Stimulated activated memory B cell treated with anti-CD40 and anti-IgM and Interleukin-4, amounts not matched to agents 10 μg/mL and 1 μg/mL and 100 μg/mL, for 72 hours (primary cell): ENCODE measurements around the gene LYRM9.
"Not testable (repeated sequence)": the region's sequence is repeated elsewhere in the genome, so short reads cannot be mapped to it uniquely, and the experiment has no call there.

ENCODE experiments used
- ATAC-seq: fragments of 150-1000 bp; cut with Tn5 transposase; 2 replicates; pipeline ENCODE4 v1.10.0; 2021
- H3K27ac Mint-ChIP-seq: one replicate; pipeline ENCODE4 v1.8.0; 2022; ENCODE audit warnings: mild to moderate bottlenecking, mixed read lengths
- H3K27me3 Mint-ChIP-seq: one replicate; pipeline ENCODE4 v1.8.0; 2022; ENCODE audit warnings: mixed read lengths
- H3K36me3 Mint-ChIP-seq: one replicate; pipeline ENCODE4 v1.8.0; 2022; ENCODE audit warnings: mixed read lengths
- H3K4me1 Mint-ChIP-seq: one replicate; pipeline ENCODE4 v1.8.0; 2022; ENCODE audit warnings: mixed read lengths
- H3K4me3 Mint-ChIP-seq: one replicate; pipeline ENCODE4 v1.8.0; 2022; ENCODE audit warnings: mild to moderate bottlenecking, moderate library complexity, mixed read lengths
- H3K9me3 Mint-ChIP-seq: one replicate; pipeline ENCODE4 v1.8.0; 2022; ENCODE audit warnings: mixed read lengths

LYRM9 gene

DNA sequence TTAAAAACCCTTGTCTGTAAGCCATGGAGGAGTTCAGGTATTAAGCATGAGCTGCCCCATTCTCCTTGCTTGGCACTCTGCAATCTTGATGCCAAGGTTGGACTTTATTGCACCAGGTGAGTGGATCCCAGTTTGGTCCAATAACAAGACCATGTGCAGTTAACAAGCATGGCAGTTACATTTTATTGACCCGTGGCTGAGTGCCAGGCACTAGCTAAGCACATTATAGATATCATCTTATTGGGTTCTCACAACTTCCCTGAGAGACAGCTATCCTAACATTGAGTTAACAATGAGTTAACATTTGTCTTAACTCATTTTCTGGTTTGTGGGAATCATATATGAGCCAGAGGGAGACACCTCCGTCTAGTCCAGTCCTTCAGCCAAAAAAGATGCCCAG is 21.8 kb downstream of the LYRM9 start:
- Mint-ChIP-seq H3K4me3 (no peak overlapping the region), H3K4me1 (no peaks in the 10 kb centered on the region), H3K36me3 (peaks cover 11% of the 10 kb centered on the region), H3K27me3 (no peaks in the 10 kb centered on the region), H3K9me3 (no peaks in the 10 kb centered on the region), H3K27ac (no peak overlapping the region)
- ATAC-seq, result no peak

DNA sequence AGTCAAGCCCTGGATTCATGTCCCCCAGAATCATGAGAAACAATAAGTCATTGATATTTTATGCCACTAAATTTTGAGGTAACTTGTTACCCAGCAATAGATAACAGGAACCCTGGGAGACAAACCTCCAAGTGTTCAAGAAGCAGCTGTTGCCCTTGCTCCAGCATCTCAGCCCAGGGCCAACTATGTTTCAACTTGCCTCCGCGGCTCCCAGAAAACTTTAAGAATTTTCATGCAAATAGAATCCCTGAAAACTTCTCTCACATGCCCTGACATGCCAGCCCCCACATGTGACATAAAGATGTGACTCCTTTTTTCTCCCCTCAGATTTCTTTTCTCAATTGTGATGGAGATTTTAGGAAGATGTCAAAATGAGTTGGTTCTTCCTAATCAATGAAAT is 22.8 kb downstream of the LYRM9 start:
- no peaks in the 10 kb centered on the region for H3K9me3 Mint-ChIP-seq
- H3K36me3 Mint-ChIP-seq, result peaks cover 10% of the 10 kb centered on the region
- H3K4me3 Mint-ChIP-seq, result no peak overlapping the region
- H3K27ac Mint-ChIP-seq, result no peak overlapping the region
- H3K27me3 Mint-ChIP-seq, result no peaks in the 10 kb centered on the region
- ATAC-seq, result no peak
- H3K4me1 Mint-ChIP-seq, result no peaks in the 10 kb centered on the region

DNA sequence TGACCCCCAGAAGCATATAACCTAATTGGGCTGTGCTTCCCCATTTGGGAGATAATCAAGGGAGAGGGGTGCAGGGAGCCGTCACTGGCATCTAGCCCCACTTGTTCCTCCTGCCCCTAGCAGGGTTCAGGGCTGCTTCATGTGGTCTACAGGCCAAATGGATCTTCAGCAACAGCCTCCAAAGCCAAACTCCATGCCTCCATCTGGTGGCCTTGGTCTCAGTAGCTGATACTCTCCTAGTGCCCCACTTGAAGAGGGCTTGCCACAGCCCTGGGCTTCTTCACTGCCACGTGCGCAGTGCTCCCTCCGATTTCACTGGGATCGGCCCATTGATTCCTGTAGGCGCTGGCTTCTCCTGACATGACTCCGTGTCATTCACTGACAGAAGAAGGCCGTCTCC is 24.6 kb downstream of the LYRM9 start:
- H3K4me1 Mint-ChIP-seq, result no peaks in the 10 kb centered on the region
- no peak overlapping the region for H3K4me3 Mint-ChIP-seq
- no peak overlapping the region for H3K27ac Mint-ChIP-seq
- ATAC-seq, result no peak
- no peaks in the 10 kb centered on the region for H3K9me3 Mint-ChIP-seq
- no peaks in the 10 kb centered on the region for H3K27me3 Mint-ChIP-seq
- no peaks in the 10 kb centered on the region for H3K36me3 Mint-ChIP-seq

DNA sequence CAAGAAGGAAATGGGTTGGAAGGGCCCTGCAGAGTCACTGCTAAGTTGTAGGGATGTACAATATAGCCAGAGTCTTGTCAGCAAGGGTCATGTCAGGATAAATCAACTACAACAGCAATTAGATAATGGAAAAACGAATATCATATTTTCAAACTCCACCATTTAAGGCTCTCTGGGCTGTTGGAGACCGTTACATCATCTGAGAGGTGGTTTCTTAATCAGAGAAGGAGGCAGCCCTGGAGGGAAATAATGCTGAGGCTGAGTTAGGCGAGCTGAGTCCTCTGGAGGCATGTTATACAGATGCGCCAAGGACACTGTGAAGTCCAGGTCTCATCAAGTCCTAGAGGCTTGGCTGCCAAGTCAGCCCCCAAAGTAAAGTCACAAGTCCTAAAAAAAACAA is 30.3 kb downstream of the LYRM9 start:
- Mint-ChIP-seq H3K27me3 (peaks cover 7% of the 10 kb centered on the region), H3K27ac (no peak overlapping the region), H3K4me3 (no peak overlapping the region), H3K4me1 (no peaks in the 10 kb centered on the region), H3K36me3 (no peaks in the 10 kb centered on the region), H3K9me3 (no peaks in the 10 kb centered on the region)
- ATAC-seq, result no peak

DNA sequence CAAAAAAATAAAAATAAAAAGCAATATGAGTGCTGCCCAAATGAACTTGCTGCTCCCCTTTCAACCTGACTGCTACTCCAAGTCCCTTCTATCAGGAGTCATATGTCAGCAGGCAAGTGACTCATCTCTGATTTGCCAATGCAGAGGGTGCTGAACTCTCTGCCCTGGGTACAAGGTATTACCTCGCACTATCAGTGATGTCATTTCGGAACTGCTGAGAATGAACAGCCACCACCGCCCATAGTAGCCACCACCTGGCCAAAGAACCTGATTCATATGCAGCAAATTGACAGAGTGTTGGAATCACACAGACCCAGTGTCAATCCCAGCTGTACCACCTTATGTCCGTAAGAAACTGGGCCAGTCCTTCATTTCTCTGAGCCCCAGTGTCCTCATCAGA is 31.2 kb downstream of the LYRM9 start:
- no peak overlapping the region for H3K4me3 Mint-ChIP-seq
- H3K36me3 Mint-ChIP-seq, result no peaks in the 10 kb centered on the region
- H3K27me3 Mint-ChIP-seq, result peaks cover 7% of the 10 kb centered on the region
- H3K4me1 Mint-ChIP-seq, result no peaks in the 10 kb centered on the region
- H3K9me3 Mint-ChIP-seq, result no peaks in the 10 kb centered on the region
- H3K27ac Mint-ChIP-seq, result no peak overlapping the region
- no peak for ATAC-seq

DNA sequence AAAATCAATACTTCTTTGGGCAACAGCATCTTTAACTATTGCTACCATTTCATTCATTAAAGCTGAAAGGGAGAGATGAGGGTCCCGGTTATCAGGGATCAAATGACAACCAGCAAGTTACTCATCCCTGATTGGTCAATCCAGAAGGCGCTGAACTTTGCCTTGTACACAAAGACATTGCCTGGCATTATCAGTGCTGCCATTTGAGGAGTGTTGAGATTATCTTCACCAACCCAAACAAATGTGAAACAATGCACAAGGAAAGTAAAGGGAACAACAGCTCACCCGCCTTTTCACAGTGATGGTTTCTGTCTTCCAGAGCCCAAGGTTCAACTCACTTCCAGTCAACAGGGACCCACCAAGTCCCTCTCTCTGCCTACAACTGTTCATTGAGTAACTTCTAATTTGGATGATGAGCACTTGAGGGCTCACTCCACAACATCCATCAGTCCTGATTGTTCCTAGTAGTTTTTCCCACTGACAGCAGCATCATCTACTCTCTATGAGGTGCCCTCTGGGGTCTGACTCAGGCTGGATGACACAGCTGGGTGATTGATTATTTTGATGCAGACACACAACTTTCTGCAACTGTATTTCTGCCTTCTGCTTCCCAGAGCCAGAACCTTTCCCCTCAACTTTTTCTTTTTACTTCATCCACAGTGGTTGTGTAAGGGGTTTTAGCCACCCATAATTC is 32.0 kb downstream of the LYRM9 start:
- H3K9me3 Mint-ChIP-seq, result no peaks in the 10 kb centered on the region
- ATAC-seq, result no peak
- no peaks in the 10 kb centered on the region for H3K4me1 Mint-ChIP-seq
- H3K27me3 Mint-ChIP-seq, result peaks cover 7% of the 10 kb centered on the region
- no peaks in the 10 kb centered on the region for H3K36me3 Mint-ChIP-seq
- H3K27ac Mint-ChIP-seq, result no peak overlapping the region
- H3K4me3 Mint-ChIP-seq, result no peak overlapping the region

DNA sequence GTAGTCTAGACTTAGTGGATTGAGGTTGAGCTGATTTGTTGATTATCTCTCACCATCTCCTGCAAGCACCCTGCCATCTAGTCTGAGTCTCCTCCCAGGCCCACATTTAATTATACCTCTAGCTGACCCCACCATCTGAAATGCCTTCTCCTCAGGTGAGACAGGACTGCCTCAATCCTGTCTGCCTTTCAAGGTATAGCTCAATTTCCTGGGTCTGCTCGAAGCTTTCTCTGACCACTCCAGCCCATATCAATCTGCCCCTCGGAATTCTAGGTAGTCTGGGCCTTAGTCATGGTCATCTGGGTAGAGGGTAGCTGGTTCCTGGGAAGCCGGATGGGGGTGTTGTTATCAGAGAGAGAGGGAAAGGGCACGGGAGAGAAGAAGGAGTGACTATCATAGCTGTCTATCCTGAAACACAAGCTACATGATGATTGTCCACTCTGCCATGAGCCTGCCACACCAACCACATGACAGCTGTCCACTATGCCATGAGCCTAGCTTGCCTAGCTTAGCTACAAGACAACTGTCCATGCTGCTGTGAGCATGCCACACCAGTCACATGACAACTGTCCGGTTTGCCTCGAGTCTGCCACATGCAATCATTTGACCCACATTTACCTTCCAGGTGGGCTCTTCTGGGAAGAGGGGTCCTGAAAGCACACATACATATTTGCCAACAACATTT is 34.4 kb downstream of the LYRM9 start:
- peaks cover 3% of the 10 kb centered on the region for H3K9me3 Mint-ChIP-seq
- no peak overlapping the region for H3K4me3 Mint-ChIP-seq
- H3K27ac Mint-ChIP-seq, result no peak overlapping the region
- H3K36me3 Mint-ChIP-seq, result no peaks in the 10 kb centered on the region
- H3K4me1 Mint-ChIP-seq, result no peaks in the 10 kb centered on the region
- ATAC-seq, result no peak
- H3K27me3 Mint-ChIP-seq, result peaks cover 26% of the 10 kb centered on the region

DNA sequence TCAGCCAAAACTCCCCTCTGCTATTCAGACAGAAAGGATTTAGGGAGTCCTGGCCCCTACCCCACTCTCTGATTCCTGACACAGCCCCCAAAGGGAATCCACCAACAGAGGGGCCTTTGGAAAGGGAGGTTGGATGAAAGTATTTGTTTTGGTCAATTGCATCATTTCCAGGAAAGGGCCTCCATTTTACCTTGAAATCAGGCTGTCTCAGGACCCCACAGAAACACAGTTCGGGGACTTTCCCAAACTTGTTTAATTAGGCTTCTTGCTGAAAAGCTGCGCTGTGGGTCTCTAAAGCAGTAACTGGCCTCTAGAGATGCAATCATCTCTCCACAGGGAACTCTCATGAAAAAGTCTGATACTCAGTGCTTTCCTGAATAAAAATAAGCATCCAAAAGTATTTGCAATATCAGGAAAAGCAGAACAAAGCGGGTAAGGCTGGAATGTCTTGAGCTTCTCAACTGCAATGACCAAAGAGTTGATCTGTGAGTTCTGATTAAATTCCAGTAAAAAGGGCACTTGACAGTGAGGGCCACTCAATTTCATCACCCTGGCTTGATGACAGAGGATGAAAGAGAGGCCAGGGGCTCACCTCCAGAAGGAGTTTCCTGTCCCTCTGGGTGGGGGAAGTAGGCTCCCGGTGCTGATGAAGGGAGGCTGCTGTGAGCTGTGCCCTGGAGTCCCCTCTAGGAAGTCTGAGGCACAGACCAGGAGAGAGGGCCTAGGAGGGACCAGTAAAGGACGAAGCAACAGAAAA is 36.3 kb downstream of the LYRM9 start:
- no peak for ATAC-seq

DNA sequence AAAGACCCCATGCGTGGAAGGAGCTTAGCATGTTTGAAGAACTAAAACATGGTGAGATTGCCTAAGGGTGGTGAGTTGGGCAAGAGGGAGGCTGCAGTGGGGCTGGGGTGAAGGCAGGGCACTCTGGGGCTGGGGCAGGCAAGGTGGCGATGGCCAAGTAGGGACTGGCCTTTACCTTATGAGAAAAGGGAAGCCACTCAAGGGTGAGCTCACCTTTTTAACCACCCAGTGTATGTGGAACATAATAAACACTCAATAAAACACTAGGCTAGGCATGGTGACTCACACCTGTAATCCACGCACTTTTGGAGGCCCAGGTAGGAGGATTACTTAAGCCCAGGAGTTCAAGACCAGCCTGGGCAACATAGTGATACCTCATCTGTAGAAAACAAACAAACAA is 37.7 kb downstream of the LYRM9 start:
- Mint-ChIP-seq H3K4me1 (no peaks in the 10 kb centered on the region), H3K27ac (no peak overlapping the region), H3K27me3 (peaks cover 39% of the 10 kb centered on the region), H3K36me3 (no peaks in the 10 kb centered on the region), H3K4me3 (no peak overlapping the region), H3K9me3 (peaks cover 3% of the 10 kb centered on the region)
- ATAC-seq, result no peak

More for the DNA sequence above, 36.3 kb downstream of the LYRM9 start:
- H3K27me3 Mint-ChIP-seq, result peaks cover 29% of the 10 kb centered on the region
- H3K27ac Mint-ChIP-seq, result no peak overlapping the region
- peaks cover 3% of the 10 kb centered on the region for H3K9me3 Mint-ChIP-seq
- no peaks in the 10 kb centered on the region for H3K36me3 Mint-ChIP-seq
- no peaks in the 10 kb centered on the region for H3K4me1 Mint-ChIP-seq
- no peak overlapping the region for H3K4me3 Mint-ChIP-seq

DNA sequence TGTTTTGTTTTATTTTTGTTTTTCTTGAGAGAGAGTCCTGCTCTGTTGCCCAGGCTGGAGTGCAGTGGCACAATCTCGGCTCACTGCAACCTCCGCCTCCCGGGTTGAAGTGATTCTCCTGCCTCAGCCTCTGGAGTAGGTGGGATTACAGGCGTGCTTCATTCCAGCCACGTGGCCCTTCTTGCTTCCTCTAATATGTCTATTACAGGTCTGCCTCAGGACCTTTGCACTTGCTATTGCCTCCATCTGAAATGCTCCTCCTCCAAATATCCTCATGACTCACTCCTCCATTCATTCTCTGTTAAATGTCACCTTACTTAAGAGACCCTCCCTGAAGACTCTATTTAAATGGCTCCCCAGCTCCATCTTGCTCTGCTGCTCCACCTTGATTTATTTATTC is 39.0 kb downstream of the LYRM9 start:
- Mint-ChIP-seq H3K4me1 (no peaks in the 10 kb centered on the region), H3K27me3 (peaks cover 42% of the 10 kb centered on the region), H3K4me3 (no peak overlapping the region), H3K27ac (no peak overlapping the region), H3K9me3 (peaks cover 3% of the 10 kb centered on the region), H3K36me3 (no peaks in the 10 kb centered on the region)
- ATAC-seq, result no peak

DNA sequence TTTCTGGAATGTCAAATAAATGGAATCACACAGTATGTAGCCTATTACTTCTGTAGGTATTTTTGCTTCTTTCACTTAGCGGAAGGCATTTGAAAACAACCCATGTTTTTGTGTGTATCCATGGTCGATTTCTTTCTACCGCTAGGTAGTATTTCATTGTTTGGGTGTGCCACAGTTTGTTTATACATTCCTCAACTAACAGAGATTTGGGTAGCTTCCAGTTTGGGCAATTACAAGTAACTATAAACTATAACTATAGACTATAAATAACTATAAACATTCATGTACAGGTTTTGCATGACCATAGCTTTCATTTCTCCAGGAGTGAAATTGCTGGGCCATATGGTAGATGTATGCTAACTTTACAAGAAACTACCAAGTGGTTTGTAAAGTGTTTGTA is 40.1 kb downstream of the LYRM9 start:
- Mint-ChIP-seq H3K27ac (no peak overlapping the region), H3K9me3 (peaks cover 3% of the 10 kb centered on the region), H3K4me3 (no peak overlapping the region), H3K27me3 (peaks cover 50% of the 10 kb centered on the region), H3K36me3 (no peaks in the 10 kb centered on the region), H3K4me1 (no peaks in the 10 kb centered on the region)
- ATAC-seq, result no peak

DNA sequence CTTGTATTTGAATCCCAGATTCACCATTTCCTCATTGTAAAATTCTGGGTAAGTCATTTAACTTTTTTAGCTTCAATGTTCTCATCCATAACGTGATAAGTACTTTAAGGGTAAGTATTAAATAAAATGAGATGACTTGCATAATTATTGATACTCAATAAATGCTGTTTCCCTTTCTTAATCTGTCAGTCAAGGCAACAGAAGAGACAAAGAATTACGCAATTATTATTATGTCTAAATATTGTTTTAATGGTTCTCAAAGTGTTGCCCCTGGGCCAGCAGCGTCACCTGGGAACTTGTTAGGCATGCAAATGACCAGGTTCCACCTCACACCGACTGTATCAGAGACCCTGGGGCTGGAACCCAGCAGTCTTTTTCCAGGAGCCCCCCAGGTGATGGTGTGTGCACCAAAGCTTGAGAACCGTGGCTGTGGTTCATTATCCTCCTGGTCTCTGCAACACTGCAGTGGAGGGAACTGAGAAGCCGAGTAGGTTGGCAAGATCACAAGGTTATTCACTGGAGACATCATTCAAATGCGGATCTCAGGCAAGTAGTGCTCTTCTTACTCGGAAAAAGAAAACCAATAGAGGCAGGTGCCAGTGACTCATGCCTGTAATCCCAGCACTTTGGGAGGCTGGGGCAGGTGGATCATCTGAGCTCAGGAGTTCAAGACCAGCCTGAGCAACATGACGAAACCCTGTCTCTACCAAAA is 43.5 kb downstream of the LYRM9 start:
- no peaks in the 10 kb centered on the region for H3K36me3 Mint-ChIP-seq
- ATAC-seq, result no peak
- no peak overlapping the region for H3K27ac Mint-ChIP-seq
- H3K9me3 Mint-ChIP-seq, result peaks cover 3% of the 10 kb centered on the region
- H3K4me1 Mint-ChIP-seq, result peaks cover 15% of the 10 kb centered on the region
- H3K4me3 Mint-ChIP-seq, result no peak overlapping the region
- H3K27me3 Mint-ChIP-seq, result peaks cover 40% of the 10 kb centered on the region

DNA sequence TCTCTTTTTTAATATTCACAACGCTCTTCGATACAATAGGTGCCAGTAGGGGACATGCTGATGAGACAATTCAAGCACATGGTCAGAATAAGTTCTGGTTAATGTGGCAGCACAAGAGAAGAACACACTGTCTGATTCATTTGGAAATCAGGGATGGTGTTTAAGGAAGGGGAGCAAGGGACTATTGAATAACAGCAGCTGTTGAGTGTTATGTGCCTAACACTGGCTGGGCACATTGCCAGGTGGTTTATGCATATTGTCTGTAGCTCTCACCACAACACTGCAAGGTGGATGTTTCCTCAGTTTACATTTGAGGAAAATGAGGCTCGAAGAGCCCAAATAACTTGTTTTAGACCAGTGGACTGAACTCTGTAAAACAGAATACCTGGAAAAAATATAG is 44.2 kb downstream of the LYRM9 start:
- Mint-ChIP-seq H3K27ac (no peak overlapping the region), H3K36me3 (no peaks in the 10 kb centered on the region), H3K4me3 (no peak overlapping the region), H3K4me1 (peaks cover 15% of the 10 kb centered on the region), H3K9me3 (no peaks in the 10 kb centered on the region), H3K27me3 (peaks cover 33% of the 10 kb centered on the region)
- no peak for ATAC-seq

DNA sequence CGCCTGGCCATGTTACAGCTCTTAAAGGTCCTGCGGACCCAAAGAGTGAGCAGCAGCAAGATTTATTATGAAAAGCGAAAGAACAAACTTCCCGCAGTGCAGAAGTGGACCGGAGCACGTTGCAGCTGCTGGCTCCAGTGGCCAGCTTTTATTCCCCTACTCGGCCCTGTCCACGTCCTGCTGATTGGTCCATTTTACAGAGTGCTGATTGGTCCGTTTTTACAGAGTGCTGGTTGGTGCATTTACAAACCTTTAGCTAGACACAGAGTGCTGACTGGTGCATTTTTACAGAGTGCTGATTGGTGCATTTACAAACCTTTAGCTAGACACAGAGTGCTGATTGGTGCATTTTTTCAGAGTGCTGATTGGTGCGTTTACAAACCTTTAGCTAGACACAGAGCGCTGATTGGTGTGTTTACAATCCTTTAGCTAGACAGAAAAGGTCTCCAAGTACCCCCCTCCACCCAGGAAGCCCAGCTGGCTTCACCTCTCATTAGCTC is 46.3 kb downstream of the LYRM9 start:
- ATAC-seq, H3K36me3 Mint-ChIP-seq, H3K9me3 Mint-ChIP-seq: not testable (repeated sequence)
- H3K27ac Mint-ChIP-seq, result peak overlapping the region; percentile 71
- H3K27me3 Mint-ChIP-seq, result peaks cover 20% of the 10 kb centered on the region
- peaks cover 15% of the 10 kb centered on the region for H3K4me1 Mint-ChIP-seq
- peak overlapping the region; percentile 38 for H3K4me3 Mint-ChIP-seq

DNA sequence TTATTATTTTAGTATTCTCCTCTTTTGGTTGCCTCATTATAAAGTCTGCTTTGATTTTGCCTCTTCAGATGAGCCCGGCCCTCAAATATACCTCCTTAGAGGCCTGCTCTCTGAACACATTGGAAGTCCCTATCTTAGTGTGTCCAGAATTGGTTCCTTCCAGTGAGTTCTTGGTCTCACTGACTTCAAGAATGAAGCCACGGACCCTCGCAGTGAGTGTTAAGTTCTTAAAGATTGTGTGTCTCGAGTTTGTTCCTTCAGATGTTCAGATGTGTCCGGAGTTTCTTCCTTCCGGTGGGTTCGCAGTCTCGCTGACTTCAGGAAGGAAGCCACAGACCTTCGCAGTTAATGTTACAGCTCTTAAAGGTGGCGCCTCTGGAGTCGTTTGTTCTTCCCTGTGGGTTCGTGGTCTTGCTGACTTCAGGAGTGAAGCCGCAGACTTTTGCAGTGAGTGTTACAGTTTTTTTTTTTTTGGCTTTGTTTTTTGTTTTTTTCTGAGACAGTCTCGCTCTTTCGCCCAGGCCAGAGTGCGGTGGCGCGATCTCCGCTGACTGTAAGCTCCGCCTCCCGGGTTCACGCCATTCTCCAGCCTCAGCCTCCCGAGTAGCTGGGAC is 47.0 kb downstream of the LYRM9 start:
- peak overlapping the region; percentile 38 for H3K4me3 Mint-ChIP-seq
- peak overlapping the region; percentile 71 for H3K27ac Mint-ChIP-seq
- no peaks in the 10 kb centered on the region for H3K36me3 Mint-ChIP-seq

More for the DNA sequence above, 47.0 kb downstream of the LYRM9 start:
- ATAC-seq, result no peak
- Mint-ChIP-seq H3K27me3 (peaks cover 20% of the 10 kb centered on the region), H3K9me3 (no peaks in the 10 kb centered on the region), H3K4me1 (peaks cover 15% of the 10 kb centered on the region)
